Hematopoietic multipotent progenitor cell treated with erythropoietin and hydrocortisone succinate and interleukin-3 and kit ligand, for 6 days (in vitro differentiated cells): ENCODE results near the gene SEC61A1.

Source experiments
- DNase-seq: peaks from one replicate; pipeline ENCODE4 v3.0.0-alpha.2; 2015

The SEC61A1 gene

DNA sequence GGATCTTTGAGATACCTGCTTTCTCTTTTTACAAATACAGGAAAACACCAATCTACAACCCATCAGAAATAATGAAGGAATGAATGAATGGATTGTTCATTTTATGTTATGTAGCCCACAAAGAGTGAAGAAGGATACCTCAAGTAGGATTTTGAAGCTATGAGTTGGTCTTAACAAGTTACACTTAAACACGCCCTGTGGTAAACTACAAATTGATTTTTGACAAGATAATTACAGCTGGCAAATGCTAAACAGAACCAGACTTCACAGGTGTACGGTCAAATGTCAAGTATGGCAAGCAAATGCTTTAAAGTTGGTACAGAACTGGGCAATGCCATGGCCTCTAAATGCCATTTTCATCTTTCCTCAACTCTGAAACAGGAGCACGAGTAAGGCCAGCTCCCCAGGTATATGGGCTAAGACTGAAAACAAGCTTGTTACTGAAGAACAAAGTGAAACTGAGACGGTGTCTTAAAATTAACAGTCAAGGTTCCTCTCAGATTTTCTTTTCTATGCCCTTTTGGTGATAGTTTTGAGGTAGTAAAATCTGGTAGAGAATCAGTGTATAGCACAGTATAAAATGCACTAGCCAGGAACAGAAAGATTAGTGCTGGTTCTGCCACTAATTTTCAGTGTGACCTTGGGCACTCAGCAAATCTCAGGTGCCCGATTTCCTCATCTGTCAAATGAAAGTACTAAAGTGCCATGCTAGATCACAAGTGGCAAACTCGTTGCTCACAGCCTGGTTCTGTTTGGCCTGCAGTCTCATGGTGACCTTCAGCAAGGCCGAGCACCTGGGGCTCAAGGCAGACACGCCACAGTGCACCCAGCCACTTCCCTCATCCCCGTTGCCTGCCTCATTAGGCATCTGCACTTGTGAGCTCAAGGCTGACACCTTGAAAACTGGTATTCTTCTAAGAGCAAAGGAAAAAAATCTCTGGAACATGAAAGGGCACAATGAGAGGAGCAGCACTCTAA is 61.9 kb downstream of the SEC61A1 start:
- DNase-seq: no peak
